NCI-H1930 (cell line): ENCODE data around the gene PAH.
A peak's percentile ranks its signal among the peaks of the same experiment; 100 is the strongest.

ENCODE experiments used
- DNase-seq, 2 experiments: peaks; one replicate each; lab custom pipeline; 2025; lab: John Stamatoyannopoulos, UW

The PAH gene

GRCh38 chr12:102917026-102917787, at the start of gene PAH:
TSS of gene PAH (minus strand) at chr12:102917244. CDS start at chr12:102917130, 114 bp downstream.
- DNase-seq: no peak

GRCh38 chr12:102966200-102966863, 49.3 kb upstream of the PAH start:
- no peak for DNase-seq

GRCh38 chr12:102965281-102966155, 48.5 kb upstream of the PAH start:
- no peak for DNase-seq

- DNase-seq: no peak
These were observed 47.8 kb upstream of the PAH start for GRCh38 chr12:102964872-102965271.

GRCh38 chr12:102963796-102964195, 46.8 kb upstream of the PAH start:
- DNase-seq: no peak

- DNase-seq: no peak
These were observed 45.9 kb upstream of the PAH start for GRCh38 chr12:102962986-102963385.

GRCh38 chr12:102962532-102962931, 45.5 kb upstream of the PAH start:
- DNase-seq: no peak

- DNase-seq: no peak
These were observed 44.4 kb upstream of the PAH start for GRCh38 chr12:102961466-102961855.

GRCh38 chr12:102960766-102961465, 43.9 kb upstream of the PAH start:
- DNase-seq: peak; percentile 75

- DNase-seq: peak in 1 of 2 experiments; percentile 21
These were observed 42.3 kb upstream of the PAH start for GRCh38 chr12:102959391-102959790.

- no peak for DNase-seq
These were observed 41.8 kb upstream of the PAH start for GRCh38 chr12:102958830-102959176.

- peak in 1 of 2 experiments; percentile 35 for DNase-seq
These were observed 41.2 kb upstream of the PAH start for GRCh38 chr12:102958073-102958829.

- peak; percentile 86 to 90 for DNase-seq
These were observed 40.5 kb upstream of the PAH start, which contains the start of gene ASCL1 for GRCh38 chr12:102957339-102958050. TSS of gene ASCL1 (plus strand) at chr12:102957674. CDS start at chr12:102958245, 571 bp downstream.

- peak in 1 of 2 experiments; percentile 43 for DNase-seq
These were observed 39.8 kb upstream of the PAH start for GRCh38 chr12:102956738-102957327.

- DNase-seq: peak in 1 of 2 experiments; percentile 43
These were observed 39.1 kb upstream of the PAH start for GRCh38 chr12:102955926-102956737.

- DNase-seq: no peak
These were observed 37.1 kb upstream of the PAH start for GRCh38 chr12:102954134-102954533.

- no peak for DNase-seq
These were observed 36.2 kb upstream of the PAH start for GRCh38 chr12:102953221-102953620.

- no peak for DNase-seq
These were observed 34.8 kb upstream of the PAH start for GRCh38 chr12:102951841-102952240.
